Measurements from ENCODE around the gene CCDC178.

CCDC178 gene

GRCh38 chr18:33128581-33128980 is 311.9 kb downstream of the CCDC178 start:
- Histone ChIP-seq H3K4me3 (ENCODE audit: low read length) (no peak overlapping the region), H3K27me3 (ENCODE audit: insufficient read depth, low read length) (no peaks in the 10 kb centered on the region), H3K9me3 (ENCODE audit: low read length) (no peaks in the 10 kb centered on the region), H3K36me3 (ENCODE audit: insufficient read depth, low read length) (no peaks in the 10 kb centered on the region), H3K4me1 (ENCODE audit: insufficient read depth, low read length) (no peaks in the 10 kb centered on the region), H2AFZ (ENCODE audit: low read depth, low read length) (no peak overlapping the region)

- no peaks in the 10 kb centered on the region for H3K4me1 ChIP-seq (ENCODE audit: insufficient read depth, low read length)
- no peaks in the 10 kb centered on the region for H3K27me3 ChIP-seq (ENCODE audit: insufficient read depth, low read length)
- no peaks in the 10 kb centered on the region for H3K36me3 ChIP-seq (ENCODE audit: insufficient read depth, low read length)
- H3K9me3 ChIP-seq (ENCODE audit: low read length): no peaks in the 10 kb centered on the region
- H3K4me3 ChIP-seq (ENCODE audit: low read length): no peak overlapping the region
- no peak overlapping the region for H2AFZ ChIP-seq (ENCODE audit: low read depth, low read length)
Measured at GRCh38 chr18:33123862-33124518, 316.5 kb downstream of the CCDC178 start.

DNA sequence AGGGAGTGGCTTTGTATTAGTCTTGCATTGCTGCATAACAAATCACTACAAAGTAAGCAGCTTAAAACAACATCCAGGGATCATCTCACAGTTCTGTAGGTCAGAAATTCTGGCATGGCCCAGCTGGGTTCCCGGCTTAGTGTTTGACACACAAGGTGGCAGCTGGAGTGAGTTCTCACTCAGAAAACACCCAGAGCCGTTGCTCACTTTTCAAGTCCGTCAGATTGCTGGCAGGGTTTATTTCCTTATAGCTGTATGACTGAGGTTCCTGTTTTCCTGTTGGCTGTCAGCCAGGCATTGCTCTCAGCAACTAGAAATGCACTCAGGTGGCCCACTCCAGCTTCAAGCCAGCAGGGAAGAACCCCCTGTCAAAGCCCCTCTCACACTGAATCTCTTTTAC is 324.1 kb downstream of the CCDC178 start:
- H2AFZ ChIP-seq (ENCODE audit: low read depth, low read length): no peak overlapping the region
- no peaks in the 10 kb centered on the region for H3K4me1 ChIP-seq (ENCODE audit: insufficient read depth, low read length)
- no peak overlapping the region for H3K4me3 ChIP-seq (ENCODE audit: low read length)
- no peaks in the 10 kb centered on the region for H3K36me3 ChIP-seq (ENCODE audit: insufficient read depth, low read length)
- no peaks in the 10 kb centered on the region for H3K9me3 ChIP-seq (ENCODE audit: low read length)
- H3K27me3 ChIP-seq (ENCODE audit: insufficient read depth, low read length): no peaks in the 10 kb centered on the region

DNA sequence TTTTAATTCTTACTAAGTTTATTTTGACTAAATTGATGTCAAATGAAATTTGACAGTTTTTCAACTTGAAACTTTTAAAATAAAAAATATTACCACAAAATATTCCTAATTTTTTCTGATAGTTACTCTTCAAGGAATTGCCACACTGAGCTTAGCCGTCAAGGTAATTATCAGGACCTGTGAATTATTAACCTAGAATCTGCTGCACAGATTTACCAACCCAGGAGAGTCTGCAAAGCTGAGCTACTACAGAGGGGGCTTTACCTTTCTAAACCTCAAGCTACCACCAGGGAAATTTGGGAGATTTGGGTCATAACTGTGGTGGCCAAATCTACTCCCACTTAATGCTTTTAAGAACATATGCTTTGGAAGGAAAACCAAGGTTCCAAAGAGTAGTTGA is 324.6 kb downstream of the CCDC178 start:
- Histone ChIP-seq H3K9me3 (ENCODE audit: low read length) (no peaks in the 10 kb centered on the region), H3K4me1 (ENCODE audit: insufficient read depth, low read length) (no peaks in the 10 kb centered on the region), H3K36me3 (ENCODE audit: insufficient read depth, low read length) (no peaks in the 10 kb centered on the region), H3K4me3 (ENCODE audit: low read length) (no peak overlapping the region), H3K27me3 (ENCODE audit: insufficient read depth, low read length) (no peaks in the 10 kb centered on the region), H2AFZ (ENCODE audit: low read depth, low read length) (no peak overlapping the region)

DNA sequence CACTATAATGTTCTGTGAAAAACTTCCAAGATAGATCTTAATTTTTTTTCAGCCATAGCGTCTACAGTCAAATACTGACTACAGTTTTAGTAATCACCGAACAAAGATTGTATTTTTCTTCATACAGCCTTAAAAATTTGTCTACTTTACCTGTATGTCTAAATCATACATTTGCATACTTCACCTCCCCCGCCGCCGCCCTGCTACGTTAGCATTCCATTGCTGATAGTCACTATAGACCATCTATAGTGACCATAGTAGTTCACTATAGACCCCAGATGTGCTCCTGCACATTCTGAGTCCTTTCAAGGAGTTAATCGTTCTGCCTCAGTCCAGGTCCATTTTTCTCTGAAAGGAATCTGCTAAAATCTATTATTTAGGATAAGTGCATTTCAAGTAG is 325.0 kb downstream of the CCDC178 start:
- H3K27me3 ChIP-seq (ENCODE audit: insufficient read depth, low read length): no peaks in the 10 kb centered on the region
- no peak overlapping the region for H2AFZ ChIP-seq (ENCODE audit: low read depth, low read length)
- no peaks in the 10 kb centered on the region for H3K9me3 ChIP-seq (ENCODE audit: low read length)
- H3K4me3 ChIP-seq (ENCODE audit: low read length): no peak overlapping the region
- no peaks in the 10 kb centered on the region for H3K36me3 ChIP-seq (ENCODE audit: insufficient read depth, low read length)
- no peaks in the 10 kb centered on the region for H3K4me1 ChIP-seq (ENCODE audit: insufficient read depth, low read length)

- H2AFZ ChIP-seq (ENCODE audit: low read depth, low read length): no peak overlapping the region
- no peak overlapping the region for H3K4me3 ChIP-seq (ENCODE audit: low read length)
- H3K9me3 ChIP-seq (ENCODE audit: low read length): no peaks in the 10 kb centered on the region
- no peaks in the 10 kb centered on the region for H3K4me1 ChIP-seq (ENCODE audit: insufficient read depth, low read length)
- no peaks in the 10 kb centered on the region for H3K36me3 ChIP-seq (ENCODE audit: insufficient read depth, low read length)
- no peaks in the 10 kb centered on the region for H3K27me3 ChIP-seq (ENCODE audit: insufficient read depth, low read length)
Measured at GRCh38 chr18:33114749-33115148, 325.8 kb downstream of the CCDC178 start.

GRCh38 chr18:33113416-33113815 is 327.1 kb downstream of the CCDC178 start:
- Histone ChIP-seq H3K27me3 (ENCODE audit: insufficient read depth, low read length) (no peaks in the 10 kb centered on the region), H3K36me3 (ENCODE audit: insufficient read depth, low read length) (no peaks in the 10 kb centered on the region), H3K9me3 (ENCODE audit: low read length) (no peaks in the 10 kb centered on the region), H3K4me3 (ENCODE audit: low read length) (no peak overlapping the region), H2AFZ (ENCODE audit: low read depth, low read length) (no peak overlapping the region), H3K4me1 (ENCODE audit: insufficient read depth, low read length) (no peaks in the 10 kb centered on the region)

GRCh38 chr18:33107511-33107910 is 333.0 kb downstream of the CCDC178 start:
- H3K27me3 ChIP-seq (ENCODE audit: insufficient read depth, low read length): no peaks in the 10 kb centered on the region
- H3K9me3 ChIP-seq (ENCODE audit: low read length): no peaks in the 10 kb centered on the region
- no peaks in the 10 kb centered on the region for H3K4me1 ChIP-seq (ENCODE audit: insufficient read depth, low read length)
- H3K4me3 ChIP-seq (ENCODE audit: low read length): no peak overlapping the region
- no peaks in the 10 kb centered on the region for H3K36me3 ChIP-seq (ENCODE audit: insufficient read depth, low read length)
- H2AFZ ChIP-seq (ENCODE audit: low read depth, low read length): no peak overlapping the region

GRCh38 chr18:33101316-33101715 is 339.2 kb downstream of the CCDC178 start:
- H3K4me1 ChIP-seq (ENCODE audit: insufficient read depth, low read length): no peaks in the 10 kb centered on the region
- no peaks in the 10 kb centered on the region for H3K9me3 ChIP-seq (ENCODE audit: low read length)
- H3K36me3 ChIP-seq (ENCODE audit: insufficient read depth, low read length): no peaks in the 10 kb centered on the region
- H3K27me3 ChIP-seq (ENCODE audit: insufficient read depth, low read length): no peaks in the 10 kb centered on the region
- H3K4me3 ChIP-seq (ENCODE audit: low read length): no peak overlapping the region
- H2AFZ ChIP-seq (ENCODE audit: low read depth, low read length): no peak overlapping the region

DNA sequence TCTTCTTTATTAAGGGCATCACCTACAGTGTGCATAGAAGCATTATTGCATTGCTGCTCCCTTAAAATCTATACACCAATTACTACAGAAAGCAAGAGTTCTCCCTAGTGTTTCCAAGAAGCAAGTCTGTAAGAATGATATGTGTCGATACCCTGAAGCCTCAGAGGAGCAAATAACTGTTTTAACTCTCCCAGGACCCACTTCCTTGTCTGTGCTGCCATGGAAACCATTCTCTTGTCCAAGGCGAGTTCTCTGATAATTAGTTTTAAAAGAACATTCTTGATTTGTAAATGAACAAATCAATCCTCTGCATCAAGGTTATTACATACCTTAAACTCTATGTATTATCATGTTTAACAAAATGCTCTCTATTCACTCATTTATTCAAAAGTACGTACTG is 340.9 kb downstream of the CCDC178 start:
- Histone ChIP-seq H2AFZ (ENCODE audit: low read depth, low read length) (no peak overlapping the region), H3K4me1 (ENCODE audit: insufficient read depth, low read length) (no peaks in the 10 kb centered on the region), H3K36me3 (ENCODE audit: insufficient read depth, low read length) (no peaks in the 10 kb centered on the region), H3K27me3 (ENCODE audit: insufficient read depth, low read length) (no peaks in the 10 kb centered on the region), H3K4me3 (ENCODE audit: low read length) (no peak overlapping the region), H3K9me3 (ENCODE audit: low read length) (no peaks in the 10 kb centered on the region)

GRCh38 chr18:33097126-33097525 is 343.4 kb downstream of the CCDC178 start:
- H3K36me3 ChIP-seq (ENCODE audit: insufficient read depth, low read length): no peaks in the 10 kb centered on the region
- H3K4me1 ChIP-seq (ENCODE audit: insufficient read depth, low read length): no peaks in the 10 kb centered on the region
- no peak overlapping the region for H2AFZ ChIP-seq (ENCODE audit: low read depth, low read length)
- no peaks in the 10 kb centered on the region for H3K27me3 ChIP-seq (ENCODE audit: insufficient read depth, low read length)
- no peak overlapping the region for H3K4me3 ChIP-seq (ENCODE audit: low read length)
- no peaks in the 10 kb centered on the region for H3K9me3 ChIP-seq (ENCODE audit: low read length)

DNA sequence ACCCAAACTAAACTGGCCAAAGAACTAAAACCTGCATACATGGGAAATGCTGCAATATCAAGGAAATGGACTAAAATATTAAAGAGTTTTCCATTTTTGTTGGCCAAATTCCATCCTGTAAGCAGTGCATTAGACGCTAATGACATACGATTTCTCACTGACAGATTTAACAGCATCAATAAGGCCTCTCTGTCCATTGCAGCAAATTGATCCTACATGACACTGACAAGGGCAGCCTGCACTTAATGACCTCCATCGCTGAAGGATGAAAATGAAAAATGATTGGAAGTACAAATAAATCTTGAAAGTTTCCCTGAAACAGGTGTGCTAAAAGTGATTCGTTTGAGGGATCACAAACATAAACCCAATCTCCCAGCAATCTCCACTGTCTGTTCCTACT is 350.1 kb downstream of the CCDC178 start:
- Histone ChIP-seq H3K36me3 (ENCODE audit: insufficient read depth, low read length) (no peaks in the 10 kb centered on the region), H3K27me3 (ENCODE audit: insufficient read depth, low read length) (no peaks in the 10 kb centered on the region), H3K4me1 (ENCODE audit: insufficient read depth, low read length) (no peaks in the 10 kb centered on the region), H3K4me3 (ENCODE audit: low read length) (no peak overlapping the region), H2AFZ (ENCODE audit: low read depth, low read length) (no peak overlapping the region), H3K9me3 (ENCODE audit: low read length) (no peaks in the 10 kb centered on the region)

DNA sequence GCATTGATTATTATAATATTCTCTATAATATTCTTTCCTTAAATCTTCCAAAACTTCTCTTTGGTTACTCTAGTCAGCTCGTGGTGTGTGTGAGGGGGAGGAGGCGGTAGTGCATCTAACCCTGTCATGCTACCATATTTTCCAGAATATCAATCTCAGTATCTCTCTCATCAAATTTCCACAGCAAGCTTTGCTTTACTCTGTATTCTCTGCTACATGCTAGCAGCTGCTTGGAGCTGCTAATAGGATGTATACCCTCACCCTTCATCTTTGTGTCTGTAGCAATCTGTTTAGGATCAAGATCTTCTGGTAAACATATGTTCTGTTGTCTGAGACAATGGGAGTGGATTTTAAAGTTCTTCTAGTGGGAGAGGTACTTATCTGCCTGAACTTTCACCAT is 363.9 kb downstream of the CCDC178 start:
- Histone ChIP-seq H3K27me3 (ENCODE audit: insufficient read depth, low read length) (no peaks in the 10 kb centered on the region), H3K4me1 (ENCODE audit: insufficient read depth, low read length) (no peaks in the 10 kb centered on the region), H3K36me3 (ENCODE audit: insufficient read depth, low read length) (no peaks in the 10 kb centered on the region), H3K9me3 (ENCODE audit: low read length) (no peaks in the 10 kb centered on the region), H3K4me3 (ENCODE audit: low read length) (no peak overlapping the region), H2AFZ (ENCODE audit: low read depth, low read length) (no peak overlapping the region)

DNA sequence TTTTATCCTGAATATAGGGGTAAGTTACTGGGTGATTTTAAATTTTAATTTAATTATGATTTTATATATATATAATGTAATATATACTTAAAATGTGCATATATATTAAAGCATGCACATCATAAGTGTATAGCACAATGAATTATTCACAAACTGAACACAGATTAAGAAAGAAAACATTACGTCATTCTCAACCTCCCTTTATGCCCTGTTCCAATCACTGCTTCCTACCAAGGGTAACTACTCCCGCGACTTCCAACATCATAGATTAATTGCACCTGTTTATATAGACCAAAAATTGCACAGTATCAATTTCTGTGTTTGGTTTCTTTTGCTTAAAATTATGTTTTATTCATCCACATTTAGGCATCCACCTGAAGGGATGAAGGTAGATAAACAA is 366.4 kb downstream of the CCDC178 start:
- Histone ChIP-seq H3K27me3 (ENCODE audit: insufficient read depth, low read length) (no peaks in the 10 kb centered on the region), H3K4me1 (ENCODE audit: insufficient read depth, low read length) (no peaks in the 10 kb centered on the region), H3K9me3 (ENCODE audit: low read length) (no peaks in the 10 kb centered on the region), H3K4me3 (ENCODE audit: low read length) (no peak overlapping the region), H3K36me3 (ENCODE audit: insufficient read depth, low read length) (no peaks in the 10 kb centered on the region), H2AFZ (ENCODE audit: low read depth, low read length) (no peak overlapping the region)

Data from neuron (in vitro differentiated cells).